ENCODE measurements around the gene WSB2. TPM values are rescaled to one million over a fixed set of nuclear protein-coding genes. Genes with fewer than 3 reads are reported as not detected.

WSB2 gene
- 59.6 to 69.0 TPM (median 64.2 TPM) in 5 replicates for total RNA-seq (2022; extraction: Qiagen RNA extraction; ENCODE audit: low read depth)

GRCh38 chr12:118061011-118061872, at the start of gene WSB2:
TSS of gene WSB2 (minus strand) at chr12:118061179. CDS start at chr12:118061048, 131 bp downstream.

GRCh38 chr12:118103601-118104382, 42.8 kb upstream of the WSB2 start, which contains the start of gene VSIG10:
TSS of gene VSIG10 (minus strand) at chr12:118104011. CDS start at chr12:118103671, 340 bp downstream.

GRCh38 chr12:118016424-118017264, 44.3 kb downstream of the WSB2 start, which contains the start of gene RFC5:
TSS of gene RFC5 (plus strand) at chr12:118016703. CDS start at chr12:118016828, 125 bp downstream.

Other genes with a start within 250 kb of the WSB2 start
- 0.53 to 0.72 TPM (median 0.65 TPM) in 5 replicates for gene KSR2, start 92.2 kb downstream of the WSB2 start, total RNA-seq (2022; extraction: Qiagen RNA extraction; ENCODE audit: low read depth)
- gene RFC5, start 44.5 kb downstream of the WSB2 start, total RNA-seq (2022; extraction: Qiagen RNA extraction; ENCODE audit: low read depth) = 34.3 to 41.6 TPM (median 39.5 TPM) in 5 replicates
- 16.5 to 19.9 TPM (median 17.4 TPM) in 5 replicates for gene VSIG10, start 42.8 kb upstream of the WSB2 start, total RNA-seq (2022; extraction: Qiagen RNA extraction; ENCODE audit: low read depth)
- gene PEBP1, start 74.9 kb upstream of the WSB2 start, total RNA-seq (2022; extraction: Qiagen RNA extraction; ENCODE audit: low read depth) = 221 to 286 TPM (median 273 TPM) in 5 replicates

Data from A549 treated with GW870086 at 1 μM for 4 hours (cell line).